Measurements from ENCODE around the gene TSNAXIP1.

- no peak for TF ChIP-seq POLR2AphosphoS5 (IDR thresholded peaks at IDR 0.05)
- TF ChIP-seq CTCF (IDR thresholded peaks at IDR 0.05) = no peak
- TF ChIP-seq EP300 (IDR thresholded peaks at IDR 0.05) = no peak
Measured at GRCh38 chr16:67869653-67870052, 63.0 kb downstream of the TSNAXIP1 start.

Data from suprapubic skin (tissue), 4 donors.